RWPE2 (cell line): Measurements from ENCODE around the gene DDX27.
"Not testable (repeated sequence)": the region's sequence is repeated elsewhere in the genome, so short reads cannot be mapped to it uniquely, and the experiment has no call there.

ENCODE experiments used
- ATAC-seq: fragments of 200-7000 bp; cut with Tn5 transposase; 3 replicates; pipeline ENCODE4 v1.9.1; 2021; ENCODE audit warnings: low read depth
- DNase-seq: peaks from one replicate; pipeline ENCODE4 v3.0.0-alpha.2; 2020; ENCODE audit warnings: low spot score
- H3K27ac ChIP-seq: fragments of 450-650 bp; 2 replicates; pipeline ENCODE4 v1.5.1; 2017; ENCODE audit warnings: mild to moderate bottlenecking; ENCODE audit not compliant: poor library complexity, severe bottlenecking
- H3K27me3 ChIP-seq: fragments of 250-450 bp; sonication (Bioruptor Pico); 2 replicates; pipeline ENCODE4 v1.5.1; 2021; ENCODE audit warnings: mild to moderate bottlenecking, moderate library complexity; ENCODE audit not compliant: insufficient read depth, poor library complexity, severe bottlenecking
- H3K36me3 ChIP-seq: fragments of 250-450 bp; sonication (Bioruptor Pico); 2 replicates; pipeline ENCODE4 v1.5.1; 2020; ENCODE audit warnings: low read depth, mild to moderate bottlenecking, moderate library complexity
- H3K4me1 ChIP-seq: fragments of 250-450 bp; sonication (Bioruptor Pico); 2 replicates; pipeline ENCODE4 v1.5.1; 2021; ENCODE audit warnings: mild to moderate bottlenecking, moderate library complexity; ENCODE audit not compliant: insufficient read depth, poor library complexity, severe bottlenecking
- H3K4me3 ChIP-seq: fragments of 250-450 bp; sonication (Bioruptor Pico); 2 replicates; pipeline ENCODE4 v1.5.1; 2021; ENCODE audit warnings: mild to moderate bottlenecking, moderate library complexity; ENCODE audit not compliant: severe bottlenecking
- H3K9me3 ChIP-seq: fragments of 250-450 bp; sonication (Bioruptor Pico); 2 replicates; pipeline ENCODE4 v1.5.1; 2021; ENCODE audit warnings: mild to moderate bottlenecking, moderate library complexity; ENCODE audit not compliant: severe bottlenecking
- CTCF ChIP-seq: fragments of 450-650 bp; IDR thresholded peaks from one replicate; pipeline ENCODE4 v1.5.1; 2017; ENCODE audit warnings: mild to moderate bottlenecking, moderate library complexity; ENCODE audit not compliant: poor library complexity, severe bottlenecking

Gene DDX27

GRCh38 chr20:49187851-49188641, 31.2 kb upstream of the DDX27 start, which contains the start of gene STAU1:
Gene STAU1 (minus strand): TSS chr20:49188334. CDS start chr20:49166201, 22,133 bp downstream.
- no peaks in the 10 kb centered on the region for H3K27me3 ChIP-seq

GRCh38 chr20:49192944-49193518, 26.2 kb upstream of the DDX27 start:
- H3K36me3 ChIP-seq, H3K27ac ChIP-seq, H3K4me3 ChIP-seq, H3K9me3 ChIP-seq, DNase-seq, H3K27me3 ChIP-seq, ATAC-seq, H3K4me1 ChIP-seq: not testable (repeated sequence)

More at GRCh38 chr20:49187851-49188641, 31.2 kb upstream of the DDX27 start, which contains the start of gene STAU1:
- DNase-seq (peak; percentile 100), ATAC-seq (peak; percentile 97)
- no peak for TF ChIP-seq CTCF
- H3K36me3 ChIP-seq: peaks cover 17% of the 10 kb centered on the region
- H3K27ac ChIP-seq: peak within 1 kb of the TSS; percentile 69
- no peaks in the 10 kb centered on the region for H3K9me3 ChIP-seq
- H3K4me1 ChIP-seq: peaks cover 17% of the 10 kb centered on the region
- peak within 1 kb of the TSS; percentile 89 for H3K4me3 ChIP-seq

GRCh38 chr20:49199729-49200293, 19.4 kb upstream of the DDX27 start:
- Histone ChIP-seq H3K4me3 (no peak overlapping the region), H3K9me3 (peaks cover 7% of the 10 kb centered on the region)

GRCh38 chr20:49203011-49203410, 16.2 kb upstream of the DDX27 start:
- Histone ChIP-seq H3K4me1 (no peaks in the 10 kb centered on the region), H3K27ac (no peak overlapping the region), H3K27me3 (no peaks in the 10 kb centered on the region), H3K9me3 (peaks cover 7% of the 10 kb centered on the region), H3K36me3 (no peaks in the 10 kb centered on the region), H3K4me3 (no peak overlapping the region)
- DNase-seq: peak; percentile 44
- no peak for ATAC-seq
- TF ChIP-seq CTCF: no peak

More at GRCh38 chr20:49199729-49200293, 19.4 kb upstream of the DDX27 start:
- no peaks in the 10 kb centered on the region for H3K4me1 ChIP-seq
- no peaks in the 10 kb centered on the region for H3K36me3 ChIP-seq
- ATAC-seq: no peak
- no peak for TF ChIP-seq CTCF
- H3K27me3 ChIP-seq: no peaks in the 10 kb centered on the region
- H3K27ac ChIP-seq: no peak overlapping the region
- DNase-seq: peak; percentile 44

- ATAC-seq: no peak
Observed at GRCh38 chr20:49203746-49204145, 15.5 kb upstream of the DDX27 start.

More at GRCh38 chr20:49203746-49204145, 15.5 kb upstream of the DDX27 start:
- Histone ChIP-seq H3K27me3 (no peaks in the 10 kb centered on the region), H3K27ac (no peak overlapping the region), H3K4me3 (no peak overlapping the region), H3K4me1 (no peaks in the 10 kb centered on the region), H3K36me3 (no peaks in the 10 kb centered on the region), H3K9me3 (peaks cover 7% of the 10 kb centered on the region)
- TF ChIP-seq CTCF: no peak
- DNase-seq: peak; percentile 62
